Subcutaneous abdominal adipose tissue (tissue), 5 donors: ENCODE measurements around the gene ATF6B.

Experiments used
- H3K27ac ChIP-seq: one replicate; pipeline ENCODE4 v1.7.0; 2013; ENCODE audit warnings: low read depth, mild to moderate bottlenecking, inconsistent platforms, low read length, moderate library complexity
- H3K27me3 ChIP-seq, 5 donors: one replicate each; pipeline ENCODE4 v1.7.0; 2013; ENCODE audit warnings: low read length in 5 of 5, inconsistent platforms in 1 of 5; ENCODE audit not compliant: control insufficient read depth in 5 of 5, insufficient read depth in 4 of 5
- H3K36me3 ChIP-seq, 5 donors: one replicate each; pipeline ENCODE4 v1.7.0; 2013; ENCODE audit warnings: low read length in 5 of 5; ENCODE audit not compliant: control insufficient read depth in 5 of 5, insufficient read depth in 5 of 5
- H3K4me1 ChIP-seq, 5 donors: one replicate each; pipeline ENCODE4 v1.7.0; 2013; ENCODE audit warnings: low read length in 5 of 5, mild to moderate bottlenecking in 3 of 5, moderate library complexity in 1 of 5; ENCODE audit not compliant: control insufficient read depth in 5 of 5, insufficient read depth in 5 of 5
- H3K4me3 ChIP-seq, 5 donors: one replicate each; pipeline ENCODE4 v1.7.0; 2013; ENCODE audit warnings: low read length in 5 of 5, low read depth in 1 of 5
- H3K9ac ChIP-seq, 5 donors: one replicate each; pipeline ENCODE4 v1.7.0; 2013; ENCODE audit warnings: low read length in 5 of 5, mild to moderate bottlenecking in 4 of 5, moderate library complexity in 3 of 5
- H3K9me3 ChIP-seq, 5 donors: one replicate each; pipeline ENCODE4 v1.7.0; 2013; ENCODE audit warnings: low read length in 5 of 5; ENCODE audit not compliant: control insufficient read depth in 5 of 5
- donor health status: healthy.
- donor health status: healthy.
- donor health status: healthy.
- donor health status: healthy.
- donor health status: healthy.

Gene ATF6B

DNA sequence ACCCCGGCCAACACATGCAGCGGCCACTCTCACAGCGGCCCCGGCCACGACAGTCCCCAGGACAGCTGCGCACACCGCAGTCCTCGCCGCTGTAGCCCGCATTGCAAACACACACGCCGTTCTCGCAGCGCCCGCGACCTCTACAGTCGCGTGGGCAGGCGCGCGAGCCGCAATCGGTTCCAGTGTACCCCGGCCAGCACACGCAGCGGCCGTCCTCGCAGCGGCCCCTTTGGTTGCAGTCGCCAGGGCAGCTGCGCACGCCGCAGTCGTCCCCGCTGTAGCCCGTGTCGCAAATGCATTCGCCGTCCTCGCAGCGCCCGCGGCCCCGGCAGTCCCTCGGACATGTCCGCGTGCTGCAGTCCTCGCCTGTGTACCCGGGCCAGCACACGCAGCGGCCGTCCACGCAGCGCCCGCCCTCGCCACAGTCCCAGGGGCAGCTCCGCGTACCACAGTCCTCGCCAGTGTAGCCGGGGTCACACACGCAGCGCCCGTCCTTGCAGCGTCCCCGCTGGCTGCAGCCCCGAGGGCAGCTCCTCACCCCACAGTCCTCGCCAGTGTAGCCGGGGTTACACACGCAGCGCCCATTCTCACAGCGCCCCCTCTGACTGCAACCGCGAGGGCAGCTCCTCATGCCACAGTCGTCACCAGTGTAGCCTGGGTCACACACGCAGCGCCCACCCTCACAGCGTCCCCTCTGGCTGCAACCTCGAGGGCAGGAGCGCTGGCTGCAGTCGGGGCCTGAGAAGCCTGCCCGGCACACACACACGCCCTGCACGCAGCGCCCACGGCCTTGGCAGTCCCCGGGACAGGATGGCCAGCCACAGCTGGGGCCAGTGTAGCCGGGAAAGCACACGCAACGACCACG lies 31.4 kb downstream of the ATF6B start:
- H3K4me3 ChIP-seq = no peak overlapping the region
- no peak overlapping the region for H3K27ac ChIP-seq
- H3K36me3 ChIP-seq = peaks cover 0 to 42% (median 31%) of the 10 kb centered on the region in 5 donors
- no peak overlapping the region for H3K9ac ChIP-seq
- H3K27me3 ChIP-seq = peaks cover 14 to 30% (median 23%) of the 10 kb centered on the region in 5 donors
- no peaks in the 10 kb centered on the region for H3K9me3 ChIP-seq
- H3K4me1 ChIP-seq = peaks cover 0 to 28% (median 18%) of the 10 kb centered on the region in 5 donors

DNA sequence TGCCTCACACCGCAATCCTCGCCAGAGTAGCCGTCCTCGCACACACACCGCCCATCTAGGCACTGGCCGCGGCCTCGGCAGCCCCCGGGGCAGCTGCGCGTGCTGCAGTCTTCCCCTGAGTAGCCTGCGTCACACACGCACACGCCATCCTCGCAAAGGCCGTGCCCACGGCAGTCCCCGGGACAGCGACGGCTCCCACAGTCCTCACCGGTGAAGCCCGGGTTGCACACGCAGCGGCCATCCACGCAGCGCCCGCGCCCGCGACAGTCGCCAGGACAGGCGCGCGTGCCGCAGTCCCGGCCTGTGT lies 32.0 kb downstream of the ATF6B start:
- H3K4me1 ChIP-seq = peaks cover 0 to 28% (median 18%) of the 10 kb centered on the region in 5 donors
- peaks cover 0 to 42% (median 31%) of the 10 kb centered on the region in 5 donors for H3K36me3 ChIP-seq
- H3K27me3 ChIP-seq = peaks cover 14 to 30% (median 23%) of the 10 kb centered on the region in 5 donors
- H3K27ac ChIP-seq = no peak overlapping the region
- H3K9me3 ChIP-seq = no peaks in the 10 kb centered on the region
- H3K4me3 ChIP-seq = no peak overlapping the region
- H3K9ac ChIP-seq = no peak overlapping the region

DNA sequence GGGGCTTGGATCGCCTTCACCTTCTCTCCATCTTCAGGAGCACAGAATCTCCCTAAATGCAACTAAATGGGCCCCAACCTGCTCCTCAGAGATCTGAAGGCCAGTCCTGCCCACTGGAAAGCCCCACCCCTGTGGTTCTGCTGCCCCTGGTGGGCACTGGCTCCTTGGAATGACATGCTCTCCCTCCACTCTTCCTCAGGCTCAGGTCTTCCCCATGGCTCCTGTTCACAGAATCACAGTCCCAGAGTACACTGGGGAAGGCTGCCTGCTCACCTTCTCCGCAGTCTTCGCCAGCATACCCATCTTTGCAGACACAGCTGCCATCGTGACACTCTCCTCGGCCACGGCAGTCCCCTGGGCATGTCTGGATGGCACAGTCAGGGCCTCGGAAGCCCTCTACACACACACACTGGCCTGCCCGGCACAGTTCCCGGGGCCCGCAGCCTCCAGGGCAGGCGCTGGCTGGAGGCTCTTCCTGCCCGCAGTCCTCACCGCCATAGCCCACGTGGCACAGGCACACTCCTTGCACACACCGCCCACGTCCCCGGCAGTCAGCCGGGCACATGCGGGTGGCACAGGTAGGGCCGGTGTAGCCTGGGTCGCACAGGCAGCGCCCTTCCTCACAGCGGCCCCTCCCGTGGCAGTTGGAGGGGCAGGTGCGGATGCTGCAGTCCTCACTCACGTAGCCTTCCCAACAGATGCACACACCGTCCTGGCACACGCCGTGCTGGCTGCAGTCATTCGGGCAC lies 32.5 kb downstream of the ATF6B start:
- H3K27ac ChIP-seq = no peak overlapping the region
- H3K27me3 ChIP-seq = peaks cover 14 to 30% (median 23%) of the 10 kb centered on the region in 5 donors
- H3K4me3 ChIP-seq = no peak overlapping the region
- peaks cover 0 to 42% (median 31%) of the 10 kb centered on the region in 5 donors for H3K36me3 ChIP-seq
- peaks cover 0 to 28% (median 18%) of the 10 kb centered on the region in 5 donors for H3K4me1 ChIP-seq
- no peak overlapping the region for H3K9ac ChIP-seq
- no peaks in the 10 kb centered on the region for H3K9me3 ChIP-seq

DNA sequence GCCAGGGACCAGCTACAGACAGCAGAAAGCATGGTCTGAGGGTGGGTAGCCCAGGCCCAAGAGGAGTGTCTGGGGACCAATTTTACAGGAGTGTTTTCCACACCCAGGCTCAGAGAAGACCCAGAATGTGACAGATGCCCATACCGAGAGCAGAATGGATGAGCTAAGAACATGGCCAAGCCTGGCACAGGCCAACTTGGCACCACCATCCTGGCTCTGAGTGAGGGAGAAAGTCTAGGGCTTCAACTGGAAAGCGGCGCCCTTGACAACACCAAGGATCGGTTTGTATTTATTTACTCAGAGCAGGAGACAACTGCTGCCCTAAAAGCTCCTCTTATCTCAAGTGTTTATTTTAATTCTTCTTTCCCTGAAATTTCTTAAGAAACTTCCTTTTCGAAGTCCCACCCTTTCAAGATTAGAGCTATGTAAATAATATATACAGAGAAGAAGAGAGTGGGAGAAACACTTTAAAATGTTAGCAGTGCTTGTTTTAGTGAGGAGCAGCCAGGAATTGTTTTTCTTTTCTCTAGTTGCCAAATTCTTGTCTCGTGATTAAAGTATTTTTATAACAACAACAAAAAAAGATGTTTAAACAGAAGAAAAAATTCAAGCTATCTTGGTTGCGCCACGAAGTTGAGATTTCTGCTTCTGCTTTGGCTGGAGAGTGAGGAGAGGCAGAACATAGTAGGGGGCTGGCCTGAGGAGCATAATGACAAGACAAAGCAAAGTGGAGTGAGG lies 35.1 kb downstream of the ATF6B start:
- Histone ChIP-seq H3K27ac (peak overlapping the region; percentile 30), H3K4me3 (no peak overlapping the region), H3K27me3 (peaks cover 14 to 29% (median 23%) of the 10 kb centered on the region in 5 donors), H3K4me1 (peaks cover 0 to 28% (median 18%) of the 10 kb centered on the region in 5 donors), H3K36me3 (peaks cover 0 to 60% (median 32%) of the 10 kb centered on the region in 5 donors), H3K9ac (peak overlapping the region in 2 of 5 donors; percentile 2 to 11), H3K9me3 (no peaks in the 10 kb centered on the region)

DNA sequence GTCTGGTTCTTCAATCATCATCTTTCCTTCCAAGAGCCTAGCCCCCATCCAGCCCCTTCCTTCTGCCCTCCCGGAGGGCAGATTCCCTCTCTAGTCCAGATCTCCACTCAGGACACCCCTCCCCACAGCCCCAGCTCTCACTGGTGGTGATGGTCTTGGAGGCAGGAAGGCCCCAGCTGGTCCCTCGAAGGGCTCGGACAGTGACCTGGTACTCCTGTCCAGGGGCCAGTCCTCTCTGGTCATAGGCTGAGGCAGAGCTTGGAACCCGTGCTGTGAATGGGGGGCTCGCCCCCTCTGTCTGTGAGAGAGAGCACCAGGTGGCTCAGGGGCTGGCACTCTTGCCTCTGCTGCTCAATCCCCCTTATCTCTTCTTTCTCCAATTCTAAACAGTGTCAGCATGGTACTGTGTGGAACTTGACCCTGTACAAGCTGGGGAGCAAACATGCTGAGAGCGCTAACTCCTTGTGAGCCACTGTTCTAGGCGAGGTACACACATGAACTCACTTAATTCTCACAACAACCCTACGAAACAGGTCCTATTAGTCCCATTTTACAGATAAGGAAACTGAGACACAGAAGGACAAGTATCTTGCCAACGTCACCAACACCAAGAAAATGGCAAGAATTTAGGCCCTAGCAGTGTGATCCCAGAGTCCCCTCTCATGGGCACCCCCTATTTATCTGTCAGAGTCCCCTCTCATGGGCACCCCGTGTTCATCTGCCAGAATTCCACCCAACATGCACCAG lies 38.8 kb downstream of the ATF6B start:
- H3K27me3 ChIP-seq = peaks cover 0 to 25% (median 10%) of the 10 kb centered on the region in 5 donors
- H3K4me1 ChIP-seq = peaks cover 0 to 32% (median 18%) of the 10 kb centered on the region in 5 donors
- peak overlapping the region; percentile 11 for H3K27ac ChIP-seq
- H3K36me3 ChIP-seq = peaks cover 0 to 46% (median 6%) of the 10 kb centered on the region in 5 donors
- H3K4me3 ChIP-seq = no peak overlapping the region
- H3K9ac ChIP-seq = no peak overlapping the region
- H3K9me3 ChIP-seq = no peaks in the 10 kb centered on the region

DNA sequence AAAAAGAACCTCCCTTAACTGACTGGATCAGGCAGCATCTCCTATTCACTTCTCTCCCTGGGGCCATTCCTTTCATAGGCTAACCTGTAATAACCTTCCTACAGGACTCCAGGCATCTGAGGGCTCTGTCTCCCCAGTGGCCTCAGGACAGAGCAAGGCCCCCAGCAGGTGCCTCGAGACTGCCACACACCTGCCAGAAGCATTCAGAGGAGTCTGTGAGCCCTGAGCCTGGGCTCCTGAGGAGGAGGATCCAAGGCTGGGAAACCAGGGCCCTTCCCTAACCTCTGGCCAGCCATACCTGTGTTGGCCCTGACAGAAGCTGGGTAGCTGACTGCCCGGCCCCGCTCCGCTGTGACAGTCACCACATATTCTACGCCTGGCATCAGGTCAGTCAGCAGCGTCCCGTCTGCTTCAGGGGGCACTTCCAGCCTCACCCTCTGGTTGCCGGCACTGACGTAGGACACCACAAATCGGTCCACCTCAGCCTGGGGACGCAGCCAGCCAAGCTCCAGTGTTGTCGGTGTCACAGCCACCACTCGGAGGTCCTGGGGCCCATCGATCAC lies 39.5 kb downstream of the ATF6B start:
- H3K9me3 ChIP-seq = no peaks in the 10 kb centered on the region
- H3K27me3 ChIP-seq = peaks cover 0 to 25% (median 10%) of the 10 kb centered on the region in 5 donors
- no peak overlapping the region for H3K9ac ChIP-seq
- no peak overlapping the region for H3K4me3 ChIP-seq
- H3K27ac ChIP-seq = peak overlapping the region; percentile 37
- peaks cover 0 to 53% (median 10%) of the 10 kb centered on the region in 5 donors for H3K36me3 ChIP-seq
- H3K4me1 ChIP-seq = peaks cover 0 to 36% (median 16%) of the 10 kb centered on the region in 5 donors

DNA sequence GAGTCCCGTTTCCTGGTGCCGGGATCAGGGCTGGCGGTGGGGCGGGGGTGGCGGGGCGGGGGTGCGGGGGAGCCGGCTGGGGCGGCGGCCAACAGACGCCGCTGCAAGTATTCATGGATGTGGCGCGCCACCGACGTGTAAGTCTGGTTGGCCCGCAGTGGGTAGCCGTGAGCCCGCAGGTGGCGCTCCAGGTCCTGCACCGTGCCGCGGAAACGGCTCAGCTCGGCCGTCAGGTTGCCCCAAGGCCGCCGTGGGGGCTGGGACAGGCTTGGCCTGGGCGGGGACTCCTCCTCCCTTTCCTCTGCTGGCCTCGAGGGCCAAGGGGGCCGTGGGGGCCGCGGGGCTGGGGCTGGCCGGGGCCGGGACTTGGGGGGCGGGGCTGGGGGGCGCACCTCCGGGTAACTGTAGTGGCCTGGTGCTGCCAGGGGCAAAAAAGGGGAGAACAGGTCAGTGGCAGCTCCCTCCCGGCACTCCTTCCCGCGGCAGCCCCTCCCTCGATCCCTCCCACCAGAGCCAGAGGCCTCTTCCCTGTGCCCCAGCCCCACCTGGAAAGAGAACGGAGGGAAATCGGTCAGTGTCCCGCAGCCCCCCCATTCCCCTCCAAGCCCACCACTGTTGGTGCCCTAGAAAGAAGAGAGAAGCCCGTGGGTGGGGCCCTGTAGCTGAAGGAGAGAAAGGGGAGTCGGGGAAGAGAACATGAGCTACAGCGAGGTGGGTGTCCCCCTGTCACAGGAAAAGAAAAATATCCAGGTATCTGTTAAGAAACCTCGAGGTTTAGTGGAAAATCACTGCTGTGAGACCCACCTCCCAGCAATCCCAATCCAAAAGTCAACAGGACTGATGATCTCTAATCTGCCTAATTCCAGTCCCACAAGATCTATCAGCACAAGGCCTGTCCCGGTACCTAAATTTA lies 40.2 kb downstream of the ATF6B start:
- Histone ChIP-seq H3K4me1 (peaks cover 0 to 33% (median 14%) of the 10 kb centered on the region in 5 donors), H3K9me3 (no peaks in the 10 kb centered on the region), H3K4me3 (no peak overlapping the region), H3K27ac (peak overlapping the region; percentile 37), H3K27me3 (peaks cover 0 to 25% (median 10%) of the 10 kb centered on the region in 5 donors), H3K36me3 (peaks cover 0 to 58% (median 13%) of the 10 kb centered on the region in 5 donors), H3K9ac (no peak overlapping the region)

DNA sequence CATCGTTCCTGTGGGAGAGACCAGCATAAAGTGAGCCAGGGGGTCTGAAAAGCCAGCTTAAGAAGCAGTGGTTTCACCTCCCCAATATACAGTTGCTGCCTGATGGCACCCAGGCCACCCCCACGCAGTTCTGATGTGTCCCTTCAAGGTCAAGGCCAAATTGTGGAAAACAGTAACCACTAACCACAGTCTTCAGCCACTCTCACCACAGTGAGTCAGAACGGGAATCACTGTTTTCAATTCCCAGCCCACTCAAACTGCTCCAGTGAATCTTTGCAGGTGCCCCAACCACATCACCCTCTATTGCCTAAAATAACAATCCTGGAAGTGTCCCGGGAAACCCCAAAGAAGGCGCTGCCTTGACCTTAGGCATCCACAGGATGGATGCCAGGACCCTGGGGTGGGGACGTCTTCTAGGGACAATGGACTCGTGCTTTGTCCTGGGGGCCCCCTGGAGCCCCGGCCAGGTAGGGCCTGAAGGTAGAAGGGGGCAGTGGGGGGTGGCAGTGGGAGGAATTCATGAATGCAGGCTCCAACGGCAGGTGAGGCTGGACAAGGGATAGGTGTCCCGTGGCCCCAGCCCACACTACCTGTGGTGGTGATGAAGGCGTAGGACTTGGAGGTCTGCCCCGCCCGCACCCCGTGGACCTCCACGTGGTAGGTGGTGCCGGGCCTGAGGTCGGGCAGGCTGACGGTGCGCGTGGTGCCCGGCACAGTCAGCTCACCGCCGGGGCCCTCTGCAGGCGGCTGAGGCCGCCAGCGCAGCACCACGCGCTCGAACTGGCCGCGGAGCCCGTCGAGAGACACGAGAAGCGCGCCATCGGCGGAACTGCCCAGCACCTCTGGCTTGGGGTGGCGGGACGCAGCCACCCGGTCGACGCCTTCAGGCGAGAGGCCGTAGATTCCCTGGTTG lies 41.1 kb downstream of the ATF6B start:
- Histone ChIP-seq H3K4me3 (peak overlapping the region in 2 of 5 donors; percentile 14 to 27), H3K9ac (no peak overlapping the region), H3K27ac (peak overlapping the region; percentile 9), H3K4me1 (peaks cover 2 to 34% (median 18%) of the 10 kb centered on the region in 5 donors), H3K36me3 (peaks cover 0 to 60% (median 22%) of the 10 kb centered on the region in 5 donors), H3K27me3 (peaks cover 0 to 28% (median 10%) of the 10 kb centered on the region in 5 donors), H3K9me3 (no peaks in the 10 kb centered on the region)
